Measurements from ENCODE around the gene PRR15L. TPM values are rescaled to one million over a fixed set of nuclear protein-coding genes. Genes with fewer than 3 reads are reported as not detected.
A peak's percentile ranks its signal among the peaks of the same experiment; 100 is the strongest.

Gene PRR15L
- total and polyA plus RNA-seq, 7 donors, result 0.04 to 0.17 TPM; not detected in 5

GRCh38 chr17:47907932-47908562 is 49.6 kb downstream of the PRR15L start:
- intact Hi-C loops (cut with DNase I), result loop anchor here (2.0 to 5.0 kb wide), 2 partner anchors 33 to 39 kb away; partner anchors contain the start of gene PNPO (in 1 of the 2)
- no peaks in the 10 kb centered on the region for H3K36me3 ChIP-seq (ENCODE audit: insufficient read depth in 1 of 2, low read depth in 1 of 2)

GRCh38 chr17:47906443-47906842 is 51.2 kb downstream of the PRR15L start:
- no peak for TF ChIP-seq CTCF (IDR thresholded peaks at IDR 0.05)
- Histone ChIP-seq H3K4me3 (no peak overlapping the region), H3K36me3 (ENCODE audit: insufficient read depth in 1 of 2, low read depth in 1 of 2) (peaks cover 0 to 3% of the 10 kb centered on the region in 2 donors), H3K27me3 (ENCODE audit: insufficient read depth in 3 of 3, low read length in 2 of 3) (no peaks in the 10 kb centered on the region), H3K9me3 (no peaks in the 10 kb centered on the region), H3K4me1 (peaks cover 75% of the 10 kb centered on the region), H3K27ac (peak overlapping the region; percentile 88)
- 64 to 77% (median 68%) methylated on average over 3 of the region's 3 CpGs for WGBS, 3 donors
- intact Hi-C loops (cut with DNase I), result loop anchor here in 1 of 2 donors (5.0 kb wide), 1 partner anchor 41 kb away; no protein-coding TSS in a partner anchor
- ATAC-seq (no peak), DNase-seq (no peak)

More at GRCh38 chr17:47907932-47908562, 49.6 kb downstream of the PRR15L start:
- Histone ChIP-seq H3K9me3 (no peaks in the 10 kb centered on the region), H3K4me1 (peaks cover 71% of the 10 kb centered on the region), H3K4me3 (peak overlapping the region; percentile 55), H3K27ac (peak overlapping the region; percentile 88), H3K27me3 (ENCODE audit: insufficient read depth in 3 of 3, low read length in 2 of 3) (no peaks in the 10 kb centered on the region)
- ATAC-seq (peak; percentile 88 to 92 (median 88)), DNase-seq (peak in 1 of 2 donors; percentile 70)
- no peak for TF ChIP-seq CTCF (IDR thresholded peaks at IDR 0.05)
- WGBS, 3 donors, result 13 to 36% (median 14%) methylated on average over 8 of the region's 8 CpGs

- peak; percentile 72 to 88 for DNase-seq
- peaks cover 82% of the 10 kb centered on the region for H3K4me1 ChIP-seq
- whole genome bisulfite sequencing, 3 donors, result 4 to 14% (median 7%) methylated on average over 8 of the region's 8 CpGs
- intact Hi-C loops (cut with DNase I), result loop anchor here in 1 of 2 donors (5.0 kb wide), 1 partner anchor 42 kb away; no protein-coding TSS in a partner anchor
- H3K4me3 ChIP-seq, result peak overlapping the region; percentile 45
- H3K9me3 ChIP-seq, result no peaks in the 10 kb centered on the region
- TF ChIP-seq CTCF (IDR thresholded peaks at IDR 0.05), result no peak
- peak; percentile 52 to 71 (median 64) for ATAC-seq
- H3K36me3 ChIP-seq (ENCODE audit: insufficient read depth in 1 of 2, low read depth in 1 of 2), result peaks cover 0 to 3% of the 10 kb centered on the region in 2 donors
- H3K27me3 ChIP-seq (ENCODE audit: insufficient read depth in 3 of 3, low read length in 2 of 3), result no peaks in the 10 kb centered on the region
- H3K27ac ChIP-seq, result peak overlapping the region; percentile 88
Observed at GRCh38 chr17:47905221-47905733, 52.4 kb downstream of the PRR15L start.

GRCh38 chr17:47902039-47902744 is 55.5 kb downstream of the PRR15L start:
- no peak overlapping the region for H3K4me3 ChIP-seq
- no peak for TF ChIP-seq CTCF (IDR thresholded peaks at IDR 0.05)
- peaks cover 87% of the 10 kb centered on the region for H3K4me1 ChIP-seq
- peaks cover 3 to 6% of the 10 kb centered on the region in 2 donors for H3K36me3 ChIP-seq (ENCODE audit: insufficient read depth in 1 of 2, low read depth in 1 of 2)
- H3K27ac ChIP-seq, result peak overlapping the region; percentile 88
- intact Hi-C loops (cut with DNase I), result no loop called here
- H3K27me3 ChIP-seq (ENCODE audit: insufficient read depth in 3 of 3, low read length in 2 of 3), result no peaks in the 10 kb centered on the region
- no peaks in the 10 kb centered on the region for H3K9me3 ChIP-seq
- 75 to 78% (median 77%) methylated on average over 4 of the region's 4 CpGs for WGBS, 3 donors
- DNase-seq, result no peak
- no peak for ATAC-seq

Other genes with a start within 250 kb of the PRR15L start
- gene TBX21, start 224.6 kb downstream of the PRR15L start, total RNA-seq, result under 1 TPM; 0.12 to 0.36 (median 0.19) TPM
- gene TBX21, start 224.6 kb downstream of the PRR15L start, polyA plus RNA-seq, result under 1 TPM in 2 of 3 donors, not detected in 1; 0.04 to 0.12 TPM
- gene OSBPL7, start 136.1 kb downstream of the PRR15L start, total RNA-seq, result 10 to 100 TPM in 1 of 4 donors, 1 to 10 TPM in 3; 2.6 to 23.4 (median 5.3) TPM
- 1 to 10 TPM in 2 of 3 donors, under 1 TPM in 1; 0.95 to 1.7 (median 1.3) TPM for gene OSBPL7, start 136.1 kb downstream of the PRR15L start, polyA plus RNA-seq
- gene MRPL10, start 126.3 kb downstream of the PRR15L start, total RNA-seq, result 10 to 100 TPM; 37.8 to 51.9 (median 46.3) TPM
- gene MRPL10, start 126.3 kb downstream of the PRR15L start, polyA plus RNA-seq, result 10 to 100 TPM; 44.1 to 78.6 (median 56.1) TPM
- under 1 TPM in 2 of 4 donors, not detected in 2; 0.15 to 0.54 TPM for gene LRRC46, start 126.2 kb downstream of the PRR15L start, total RNA-seq
- gene LRRC46, start 126.2 kb downstream of the PRR15L start, polyA plus RNA-seq, result under 1 TPM; 0.08 to 0.40 (median 0.22) TPM
- gene SCRN2, start 116.6 kb downstream of the PRR15L start, total RNA-seq, result 10 to 100 TPM; 12.2 to 33.5 (median 19.5) TPM
- gene SCRN2, start 116.6 kb downstream of the PRR15L start, polyA plus RNA-seq, result 10 to 100 TPM; 10.7 to 18.8 (median 15.1) TPM
- under 1 TPM in 1 of 4 donors, not detected in 3; 0.16 TPM for gene SP6, start 106.7 kb downstream of the PRR15L start, total RNA-seq
- gene SP6, start 106.7 kb downstream of the PRR15L start, polyA plus RNA-seq, result under 1 TPM in 2 of 3 donors, not detected in 1; 0.04 to 0.27 TPM
- 10 to 100 TPM; 10.8 to 16.1 (median 12.8) TPM for gene SP2, start 61.6 kb downstream of the PRR15L start, total RNA-seq
- 10 to 100 TPM in 1 of 3 donors, 1 to 10 TPM in 2; 6.2 to 10.2 (median 7.2) TPM for gene SP2, start 61.6 kb downstream of the PRR15L start, polyA plus RNA-seq
- 10 to 100 TPM; 28.2 to 42.3 (median 33.8) TPM for gene PNPO, start 16.3 kb downstream of the PRR15L start, total RNA-seq
- gene PNPO, start 16.3 kb downstream of the PRR15L start, polyA plus RNA-seq, result 10 to 100 TPM; 12.0 to 30.0 (median 12.8) TPM
- gene CDK5RAP3, start 13.2 kb upstream of the PRR15L start, total RNA-seq, result 10 to 100 TPM; 21.0 to 44.1 (median 34.5) TPM
- 10 to 100 TPM; 25.4 to 29.9 (median 25.6) TPM for gene CDK5RAP3, start 13.2 kb upstream of the PRR15L start, polyA plus RNA-seq
- 100 to 1,000 TPM in 1 of 4 donors, 10 to 100 TPM in 3; 56.4 to 130 (median 66.4) TPM for gene COPZ2, start 79.9 kb upstream of the PRR15L start, total RNA-seq
- gene COPZ2, start 79.9 kb upstream of the PRR15L start, polyA plus RNA-seq, result 10 to 100 TPM; 16.8 to 46.0 (median 35.5) TPM
- gene NFE2L1, start 90.5 kb upstream of the PRR15L start, total RNA-seq, result 1,000 to 10,000 TPM in 3 of 4 donors, 100 to 1,000 TPM in 1; 990 to 1,423 (median 1,174) TPM
- 1,000 to 10,000 TPM in 1 of 3 donors, 100 to 1,000 TPM in 2; 308 to 1,601 (median 620) TPM for gene NFE2L1, start 90.5 kb upstream of the PRR15L start, polyA plus RNA-seq
- 10 to 100 TPM; 28.9 to 39.6 (median 35.5) TPM for gene CBX1, start 143.6 kb upstream of the PRR15L start, total RNA-seq
- 10 to 100 TPM; 26.6 to 69.6 (median 34.8) TPM for gene CBX1, start 143.6 kb upstream of the PRR15L start, polyA plus RNA-seq
- gene SNX11, start 149.9 kb upstream of the PRR15L start, total RNA-seq, result 10 to 100 TPM; 10.0 to 17.2 (median 12.3) TPM
- gene SNX11, start 149.9 kb upstream of the PRR15L start, polyA plus RNA-seq, result 10 to 100 TPM; 11.5 to 27.0 (median 25.7) TPM

Data from psoas muscle (tissue), 8 donors.